ENCODE measurements around the gene CD82. TPM values are rescaled to one million over a fixed set of nuclear protein-coding genes. Genes with fewer than 3 reads are reported as not detected.

CD82 gene
- total and polyA plus RNA-seq, 7 donors: 13.3 to 162 (median 25.9) TPM

- H3K4me1 ChIP-seq: peaks cover 13% of the 10 kb centered on the region
- ATAC-seq: no peak
- intact Hi-C loops (cut with DNase I): loop anchor here in 1 of 2 donors (10.0 kb wide), 1 partner anchor 516 kb away; the partner anchor contains the start of gene EXT2
- no peak overlapping the region for H3K27ac ChIP-seq
- DNase-seq: no peak
- peaks cover 0 to 39% of the 10 kb centered on the region in 2 donors for H3K36me3 ChIP-seq (ENCODE audit: insufficient read depth in 1 of 2, low read depth in 1 of 2)
- no peak for TF ChIP-seq CTCF (IDR thresholded peaks at IDR 0.05)
- no peaks in the 10 kb centered on the region for H3K27me3 ChIP-seq (ENCODE audit: insufficient read depth in 3 of 3, low read length in 2 of 3)
- 86 to 93% (median 91%) methylated on average over 9 of the region's 9 CpGs for WGBS, 3 donors
- H3K4me3 ChIP-seq: no peak overlapping the region
- H3K9me3 ChIP-seq: no peaks in the 10 kb centered on the region
Observed at GRCh38 chr11:44610186-44610955, 44.9 kb downstream of the CD82 start.

- no peak for DNase-seq
- 68 to 81% (median 72%) methylated on average over 6 of the region's 6 CpGs for WGBS, 3 donors
- Histone ChIP-seq H3K27ac (no peak overlapping the region), H3K27me3 (ENCODE audit: insufficient read depth in 3 of 3, low read length in 2 of 3) (no peaks in the 10 kb centered on the region), H3K36me3 (ENCODE audit: insufficient read depth in 1 of 2, low read depth in 1 of 2) (peaks cover 0 to 39% of the 10 kb centered on the region in 2 donors), H3K4me1 (peaks cover 13% of the 10 kb centered on the region), H3K9me3 (no peaks in the 10 kb centered on the region), H3K4me3 (no peak overlapping the region)
- peak; percentile 52 to 85 (median 70) for ATAC-seq
- intact Hi-C loops (cut with DNase I): loop anchor here in 1 of 2 donors (10.0 kb wide), 1 partner anchor 516 kb away; the partner anchor contains the start of gene EXT2
- TF ChIP-seq CTCF (IDR thresholded peaks at IDR 0.05): no peak
Observed at GRCh38 chr11:44611088-44611487, 45.6 kb downstream of the CD82 start.

GRCh38 chr11:44611687-44612434 is 46.4 kb downstream of the CD82 start:
- WGBS, 3 donors: 67 to 73% (median 72%) methylated on average over 7 of the region's 7 CpGs
- Histone ChIP-seq H3K4me1 (peaks cover 13% of the 10 kb centered on the region), H3K4me3 (no peak overlapping the region), H3K27me3 (ENCODE audit: insufficient read depth in 3 of 3, low read length in 2 of 3) (no peaks in the 10 kb centered on the region), H3K27ac (no peak overlapping the region), H3K9me3 (no peaks in the 10 kb centered on the region), H3K36me3 (ENCODE audit: insufficient read depth in 1 of 2, low read depth in 1 of 2) (peaks cover 0 to 39% of the 10 kb centered on the region in 2 donors)
- ATAC-seq (no peak), DNase-seq (no peak)
- TF ChIP-seq CTCF (IDR thresholded peaks at IDR 0.05): no peak
- intact Hi-C loops (cut with DNase I): loop anchor here in 1 of 2 donors (10.0 kb wide), 1 partner anchor 517 kb away; the partner anchor contains the start of gene EXT2

GRCh38 chr11:44613153-44613552 is 47.7 kb downstream of the CD82 start:
- DNase-seq (no peak), ATAC-seq (no peak)
- 83 to 87% (median 87%) methylated on average over 6 of the region's 6 CpGs for WGBS, 3 donors
- H3K9me3 ChIP-seq: no peaks in the 10 kb centered on the region
- H3K4me3 ChIP-seq: no peak overlapping the region
- no peak overlapping the region for H3K27ac ChIP-seq
- no peak for TF ChIP-seq CTCF (IDR thresholded peaks at IDR 0.05)
- H3K4me1 ChIP-seq: peaks cover 13% of the 10 kb centered on the region
- intact Hi-C loops (cut with DNase I): loop anchor here in 1 of 2 donors (10.0 kb wide), 1 partner anchor 518 kb away; the partner anchor contains the start of gene EXT2
- H3K27me3 ChIP-seq (ENCODE audit: insufficient read depth in 3 of 3, low read length in 2 of 3): no peaks in the 10 kb centered on the region
- peaks cover 0 to 37% of the 10 kb centered on the region in 2 donors for H3K36me3 ChIP-seq (ENCODE audit: insufficient read depth in 1 of 2, low read depth in 1 of 2)

Data from psoas muscle (tissue), 8 donors.